ENCODE data around the gene G6PD. TPM values are rescaled to one million over a fixed set of nuclear protein-coding genes. Genes with fewer than 3 reads are reported as not detected.
"Not testable (repeated sequence)": the region's sequence is repeated elsewhere in the genome, so short reads cannot be mapped to it uniquely, and the experiment has no call there.

Gene G6PD
- total and polyA plus RNA-seq, 4 donors, result 18.4 to 45.5 (median 36.2) TPM

DNA sequence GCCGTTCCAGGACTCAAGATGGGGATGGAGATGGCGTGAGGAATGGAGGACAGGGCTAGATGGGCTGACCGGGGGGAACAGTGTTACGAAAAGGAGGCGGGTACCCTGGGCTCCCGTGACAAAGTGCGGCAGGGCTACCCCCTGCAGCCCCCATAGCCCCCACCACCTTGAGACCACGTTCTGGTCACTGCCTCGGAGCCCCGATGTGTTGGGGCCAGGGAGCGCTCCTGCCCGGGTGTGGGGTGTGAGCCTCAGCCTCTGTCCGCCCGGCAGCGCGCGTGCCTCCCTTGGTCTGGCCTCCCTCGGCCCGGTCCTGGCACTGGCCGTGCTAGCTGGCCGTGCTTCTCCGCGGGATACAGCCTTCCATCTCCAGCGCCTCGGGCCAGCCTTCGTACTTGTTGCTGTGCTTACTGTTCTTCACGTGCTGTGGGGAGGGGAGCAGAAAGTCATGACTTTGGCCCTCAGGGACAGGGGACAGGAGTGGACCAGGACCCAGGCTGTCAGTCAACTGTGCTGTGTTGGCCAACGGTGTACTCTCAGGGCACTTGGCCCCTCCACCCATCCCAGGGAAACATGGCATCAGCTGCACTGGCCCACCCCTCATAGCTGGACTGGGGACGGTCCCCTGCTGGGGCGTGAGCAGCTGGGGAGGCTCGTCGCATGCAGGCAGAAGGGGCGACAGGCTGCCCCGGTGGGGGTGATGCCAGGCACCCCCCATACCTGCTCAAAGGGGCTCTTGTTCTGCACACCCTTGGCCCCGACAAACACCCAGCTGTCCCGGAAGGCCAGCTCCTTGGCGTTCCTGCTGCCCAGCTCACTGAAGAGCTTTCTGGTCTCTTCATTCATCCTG is 39.9 kb downstream of the G6PD start:
- no peak for DNase-seq (ENCODE audit: low read depth in 4 of 6, low spot score in 6 of 6)
- Histone ChIP-seq H3K36me3 (ENCODE audit: control insufficient read depth, insufficient read depth, low read length) (peaks cover 41% of the 10 kb centered on the region), H3K4me3 (ENCODE audit: low read depth, low read length) (no peak overlapping the region), H3K27ac (ENCODE audit: low read depth, low read length) (no peak overlapping the region), H3K27me3 (ENCODE audit: control insufficient read depth, insufficient read depth, low read length) (no peaks in the 10 kb centered on the region), H3K4me1 (ENCODE audit: control insufficient read depth, insufficient read depth, low read length) (peaks cover 15% of the 10 kb centered on the region), H3K9me3 (ENCODE audit: control insufficient read depth, insufficient read depth, low read length) (no peaks in the 10 kb centered on the region)
- 85% methylated on average over 37 of the region's 37 CpGs for WGBS (ENCODE audit: insufficient coverage)

DNA sequence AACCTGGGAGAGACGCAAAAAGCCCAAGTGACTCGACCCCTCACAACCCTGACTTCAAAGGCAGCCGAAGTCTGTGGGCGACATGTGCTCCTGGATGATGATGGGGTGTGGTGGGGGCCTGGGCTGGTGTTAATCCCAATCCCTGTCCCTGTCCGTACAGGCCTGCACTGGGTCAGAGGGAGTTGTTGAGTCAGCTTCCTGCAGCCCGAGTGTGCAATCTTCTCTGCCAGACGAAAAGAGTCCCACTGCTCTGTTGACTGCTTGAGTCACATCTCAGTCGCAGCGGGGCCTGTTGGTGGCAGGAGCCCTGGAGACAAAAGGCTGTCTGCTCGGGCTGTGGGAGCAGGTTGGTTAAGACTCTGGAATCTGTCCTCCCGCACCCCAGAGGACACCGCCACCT is 40.9 kb downstream of the G6PD start:
- Histone ChIP-seq H3K4me3 (ENCODE audit: low read depth, low read length) (no peak overlapping the region), H3K9me3 (ENCODE audit: control insufficient read depth, insufficient read depth, low read length) (no peaks in the 10 kb centered on the region), H3K27ac (ENCODE audit: low read depth, low read length) (no peak overlapping the region), H3K36me3 (ENCODE audit: control insufficient read depth, insufficient read depth, low read length) (peaks cover 38% of the 10 kb centered on the region), H3K27me3 (ENCODE audit: control insufficient read depth, insufficient read depth, low read length) (no peaks in the 10 kb centered on the region), H3K4me1 (ENCODE audit: control insufficient read depth, insufficient read depth, low read length) (peaks cover 15% of the 10 kb centered on the region)
- 80% methylated on average over 10 of the region's 12 CpGs for WGBS (ENCODE audit: insufficient coverage)
- DNase-seq (ENCODE audit: low read depth in 4 of 6, low spot score in 6 of 6), result no peak

DNA sequence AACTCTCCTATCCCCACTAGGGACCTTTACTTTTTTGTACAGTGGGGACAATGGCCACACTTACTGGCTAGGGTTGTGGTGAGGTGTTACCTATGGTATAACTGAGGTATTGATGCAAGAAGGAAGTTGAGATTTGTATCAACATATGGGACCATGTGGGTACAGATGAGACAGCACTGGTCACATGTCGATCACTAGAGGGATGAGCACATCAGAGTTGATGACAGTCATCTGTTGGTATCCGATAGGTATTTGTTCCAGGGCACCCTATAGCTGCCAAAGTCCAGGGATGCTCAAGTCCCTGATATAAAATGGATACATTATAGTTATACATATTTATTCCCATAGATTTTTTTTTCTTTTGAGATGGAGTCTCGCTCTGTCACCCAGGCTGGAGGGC is 43.7 kb downstream of the G6PD start:
- Histone ChIP-seq H3K27me3 (ENCODE audit: control insufficient read depth, insufficient read depth, low read length) (no peaks in the 10 kb centered on the region), H3K4me1 (ENCODE audit: control insufficient read depth, insufficient read depth, low read length) (peaks cover 15% of the 10 kb centered on the region), H3K4me3 (ENCODE audit: low read depth, low read length) (no peak overlapping the region), H3K27ac (ENCODE audit: low read depth, low read length) (no peak overlapping the region), H3K36me3 (ENCODE audit: control insufficient read depth, insufficient read depth, low read length) (peaks cover 25% of the 10 kb centered on the region), H3K9me3 (ENCODE audit: control insufficient read depth, insufficient read depth, low read length) (no peaks in the 10 kb centered on the region)
- DNase-seq (ENCODE audit: low read depth in 4 of 6, low spot score in 6 of 6), result no peak
- WGBS (ENCODE audit: insufficient coverage), result 100% methylated on average over 1 of the region's 3 CpGs

DNA sequence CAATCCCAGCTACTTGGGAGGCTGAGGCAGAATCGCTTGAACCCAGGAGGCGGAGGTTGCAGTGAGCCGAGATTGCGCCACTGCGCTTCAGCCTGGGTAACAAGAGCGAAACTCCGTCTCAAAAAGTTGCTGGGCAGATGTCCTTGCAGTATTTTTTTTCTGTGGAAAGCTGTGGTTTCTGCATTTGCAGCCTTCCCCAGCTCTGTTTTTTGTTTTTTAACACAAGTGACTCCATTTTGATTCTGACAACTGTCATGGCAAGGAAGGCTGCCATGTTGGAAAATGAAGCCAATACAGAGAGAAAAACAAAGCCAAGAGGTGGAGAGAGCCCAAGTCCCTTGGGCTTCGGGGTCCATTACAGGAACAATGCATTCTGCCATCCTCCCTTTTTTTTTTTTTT is 44.5 kb downstream of the G6PD start:
- H3K27ac ChIP-seq (ENCODE audit: low read depth, low read length), result no peak overlapping the region
- no peak for DNase-seq (ENCODE audit: low read depth in 4 of 6, low spot score in 6 of 6)
- peaks cover 16% of the 10 kb centered on the region for H3K36me3 ChIP-seq (ENCODE audit: control insufficient read depth, insufficient read depth, low read length)
- peaks cover 7% of the 10 kb centered on the region for H3K4me1 ChIP-seq (ENCODE audit: control insufficient read depth, insufficient read depth, low read length)
- no peaks in the 10 kb centered on the region for H3K9me3 ChIP-seq (ENCODE audit: control insufficient read depth, insufficient read depth, low read length)
- WGBS (ENCODE audit: insufficient coverage), result 82% methylated on average over 7 of the region's 8 CpGs
- no peaks in the 10 kb centered on the region for H3K27me3 ChIP-seq (ENCODE audit: control insufficient read depth, insufficient read depth, low read length)
- no peak overlapping the region for H3K4me3 ChIP-seq (ENCODE audit: low read depth, low read length)

DNA sequence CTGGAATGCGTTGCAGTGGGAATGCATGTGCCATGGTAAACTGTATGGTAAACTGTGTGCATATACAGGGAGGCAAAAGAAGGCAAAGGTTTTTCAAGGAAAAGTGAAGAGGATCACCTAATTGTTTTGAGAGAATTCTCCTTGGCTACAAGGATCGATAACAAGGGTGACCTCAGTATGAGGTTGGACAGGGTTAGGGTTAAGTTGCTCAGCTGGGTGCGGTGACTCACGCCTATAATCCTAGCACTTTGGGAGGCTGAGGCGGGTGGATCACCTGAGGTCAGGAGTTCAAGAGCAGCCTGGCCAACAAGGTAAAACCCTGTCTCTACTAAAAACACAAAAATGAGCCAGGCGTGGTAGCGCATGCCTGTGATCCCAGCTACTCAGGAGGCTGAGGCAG is 45.2 kb downstream of the G6PD start:
- H3K27me3 ChIP-seq (ENCODE audit: control insufficient read depth, insufficient read depth, low read length); H3K36me3 ChIP-seq (ENCODE audit: control insufficient read depth, insufficient read depth, low read length); H3K27ac ChIP-seq (ENCODE audit: low read depth, low read length); H3K9me3 ChIP-seq (ENCODE audit: control insufficient read depth, insufficient read depth, low read length); DNase-seq (ENCODE audit: low read depth in 4 of 6, low spot score in 6 of 6); H3K4me3 ChIP-seq (ENCODE audit: low read depth, low read length); H3K4me1 ChIP-seq (ENCODE audit: control insufficient read depth, insufficient read depth, low read length): not testable (repeated sequence)
- 84% methylated on average over 7 of the region's 7 CpGs for WGBS (ENCODE audit: insufficient coverage)

DNA sequence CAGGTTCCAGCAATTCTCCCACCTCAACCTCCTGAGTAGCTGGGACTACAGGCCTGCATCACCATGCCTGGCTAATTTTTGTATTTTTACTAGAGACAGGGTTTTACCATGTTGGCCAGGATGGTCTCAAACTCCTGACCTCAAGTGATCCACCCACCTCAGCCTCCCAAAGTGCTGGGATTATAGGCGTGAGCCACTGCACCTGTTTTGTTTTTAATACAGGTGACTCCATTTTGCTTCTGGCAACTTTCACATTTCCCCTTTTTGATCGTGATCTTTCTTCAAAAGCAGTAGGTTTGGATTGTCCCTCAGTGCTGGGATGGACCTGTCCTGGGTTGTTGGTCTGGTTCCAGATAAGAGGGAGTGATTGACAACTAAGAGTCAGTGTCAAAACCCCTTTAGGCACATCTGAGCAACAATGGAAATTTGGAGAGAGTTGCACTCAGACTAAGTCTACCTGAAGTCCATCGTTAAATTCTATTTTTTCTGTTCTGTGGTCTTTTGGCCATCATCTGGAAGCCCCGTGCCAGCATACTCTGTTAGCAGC is 50.0 kb downstream of the G6PD start:
- H3K9me3 ChIP-seq (ENCODE audit: control insufficient read depth, insufficient read depth, low read length); DNase-seq (ENCODE audit: low read depth in 4 of 6, low spot score in 6 of 6); H3K27ac ChIP-seq (ENCODE audit: low read depth, low read length); H3K4me3 ChIP-seq (ENCODE audit: low read depth, low read length); H3K36me3 ChIP-seq (ENCODE audit: control insufficient read depth, insufficient read depth, low read length); H3K4me1 ChIP-seq (ENCODE audit: control insufficient read depth, insufficient read depth, low read length); H3K27me3 ChIP-seq (ENCODE audit: control insufficient read depth, insufficient read depth, low read length): not testable (repeated sequence)
- WGBS (ENCODE audit: insufficient coverage), result no CpG with 5 or more reads among the region's 4 CpGs

DNA sequence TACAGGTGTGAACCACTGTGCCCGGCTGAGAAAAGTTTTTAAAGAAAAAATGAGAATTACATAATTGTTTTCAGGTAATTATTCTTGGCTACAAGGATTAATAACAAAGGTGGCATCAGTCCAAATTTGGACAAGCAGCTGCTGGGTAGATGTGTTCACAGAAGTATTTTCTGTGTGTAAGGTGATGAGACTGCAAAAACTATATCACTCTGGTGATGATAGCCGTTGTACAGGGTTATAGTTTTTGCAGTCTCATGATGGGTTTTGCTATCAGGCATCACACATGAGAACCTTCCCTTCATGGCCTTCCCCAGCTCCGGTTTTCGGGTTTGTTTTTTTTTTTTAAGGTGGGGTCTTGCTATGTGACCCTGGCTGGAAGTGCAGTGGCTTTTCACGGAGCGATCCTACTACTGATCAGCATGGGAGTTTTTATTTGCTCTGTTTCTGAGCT is 51.1 kb downstream of the G6PD start:
- WGBS (ENCODE audit: insufficient coverage), result 83% methylated on average over 1 of the region's 6 CpGs
- H3K4me3 ChIP-seq (ENCODE audit: low read depth, low read length), result no peak overlapping the region
- no peak for DNase-seq (ENCODE audit: low read depth in 4 of 6, low spot score in 6 of 6)
- no peak overlapping the region for H3K27ac ChIP-seq (ENCODE audit: low read depth, low read length)
- no peaks in the 10 kb centered on the region for H3K36me3 ChIP-seq (ENCODE audit: control insufficient read depth, insufficient read depth, low read length)
- no peaks in the 10 kb centered on the region for H3K27me3 ChIP-seq (ENCODE audit: control insufficient read depth, insufficient read depth, low read length)
- H3K4me1 ChIP-seq (ENCODE audit: control insufficient read depth, insufficient read depth, low read length), result peaks cover 5% of the 10 kb centered on the region
- H3K9me3 ChIP-seq (ENCODE audit: control insufficient read depth, insufficient read depth, low read length), result no peaks in the 10 kb centered on the region

DNA sequence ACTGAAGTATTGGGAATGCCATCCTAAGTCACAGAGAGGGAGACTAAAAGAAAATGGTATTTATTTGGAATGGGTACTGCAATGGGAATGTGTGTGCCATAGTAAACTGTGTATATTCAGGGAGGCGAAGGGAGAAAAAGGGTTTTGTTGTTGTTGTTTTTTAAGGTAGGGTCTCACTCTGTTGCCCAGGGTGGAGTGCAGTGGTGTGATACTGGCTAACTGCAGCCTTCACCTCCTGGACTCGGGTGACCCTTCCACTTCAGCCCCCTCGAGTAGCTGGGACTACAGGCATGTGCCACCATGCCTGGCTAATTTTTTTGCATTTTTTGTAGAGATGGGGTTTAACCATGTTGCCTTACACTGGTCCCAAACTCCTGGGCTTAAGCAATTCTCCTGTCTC is 51.9 kb downstream of the G6PD start:
- DNase-seq (ENCODE audit: low read depth in 4 of 6, low spot score in 6 of 6), result no peak
- Histone ChIP-seq H3K27me3 (ENCODE audit: control insufficient read depth, insufficient read depth, low read length) (no peaks in the 10 kb centered on the region), H3K9me3 (ENCODE audit: control insufficient read depth, insufficient read depth, low read length) (no peaks in the 10 kb centered on the region), H3K27ac (ENCODE audit: low read depth, low read length) (no peak overlapping the region), H3K4me3 (ENCODE audit: low read depth, low read length) (no peak overlapping the region), H3K36me3 (ENCODE audit: control insufficient read depth, insufficient read depth, low read length) (no peaks in the 10 kb centered on the region), H3K4me1 (ENCODE audit: control insufficient read depth, insufficient read depth, low read length) (peaks cover 10% of the 10 kb centered on the region)
- 76% methylated on average over 2 of the region's 3 CpGs for WGBS (ENCODE audit: insufficient coverage)

DNA sequence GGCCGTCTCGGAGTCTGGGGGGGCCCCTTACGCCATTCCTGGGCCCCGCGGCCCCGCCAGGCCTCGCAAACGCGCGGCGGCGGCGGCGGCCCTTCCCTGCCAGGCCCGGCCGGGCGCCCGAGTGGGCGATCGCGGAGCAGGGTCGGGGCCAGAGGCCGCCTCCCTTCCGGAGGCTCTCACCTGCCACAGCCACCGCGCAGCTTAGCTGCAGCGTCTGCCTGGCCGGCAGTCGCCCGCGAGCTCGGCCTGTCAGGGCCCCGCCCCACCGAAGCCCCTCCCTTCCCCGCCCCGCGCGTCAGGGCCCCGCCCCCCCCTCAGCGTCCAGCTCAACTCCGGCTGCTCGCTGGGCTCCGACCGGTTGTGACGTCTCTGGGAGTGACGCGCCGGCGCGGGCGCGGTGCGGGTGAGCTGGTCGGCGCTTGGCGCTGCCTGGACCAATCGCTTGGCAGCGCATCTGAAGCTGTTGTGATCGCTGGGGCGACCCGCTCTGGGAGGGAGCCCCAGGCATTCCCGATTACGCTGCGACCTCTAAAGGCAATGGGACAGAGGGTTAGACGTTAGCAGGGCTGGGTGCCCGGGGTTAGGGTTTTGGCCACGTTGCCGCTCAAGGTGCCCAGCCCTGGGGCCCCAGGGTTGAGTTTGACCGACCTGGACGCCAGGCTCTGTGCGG is 56.1 kb downstream of the G6PD start, which contains the start of gene SLC10A3:
SLC10A3 (minus strand) TSS at position 216 of the 670 bp plus-strand sequence. CDS start 1,689 bp downstream, outside the sequence.
- H3K27me3 ChIP-seq (ENCODE audit: control insufficient read depth, insufficient read depth, low read length), result no peaks in the 10 kb centered on the region
- no peaks in the 10 kb centered on the region for H3K9me3 ChIP-seq (ENCODE audit: control insufficient read depth, insufficient read depth, low read length)
- WGBS (ENCODE audit: insufficient coverage), result 23% methylated on average over 61 of the region's 71 CpGs

More for the DNA sequence above, 56.1 kb downstream of the G6PD start, which contains the start of gene SLC10A3:
- Histone ChIP-seq H3K4me3 (ENCODE audit: low read depth, low read length) (peak within 1 kb of the TSS; percentile 77), H3K27ac (ENCODE audit: low read depth, low read length) (peak within 1 kb of the TSS; percentile 93), H3K36me3 (ENCODE audit: control insufficient read depth, insufficient read depth, low read length) (peaks cover 17% of the 10 kb centered on the region), H3K4me1 (ENCODE audit: control insufficient read depth, insufficient read depth, low read length) (peaks cover 30% of the 10 kb centered on the region)
- peak; percentile 65 to 97 (median 82) for DNase-seq (ENCODE audit: low read depth in 4 of 6, low spot score in 6 of 6)
